Midbrain (tissue), 1 donor: ENCODE measurements around the gene TRAPPC4.
"Not testable (repeated sequence)": the region's sequence is repeated elsewhere in the genome, so short reads cannot be mapped to it uniquely, and the experiment has no call there.

Source experiments
- DNase-seq: peaks from one replicate; lab custom pipeline; 2025; lab: John Stamatoyannopoulos, UW

The TRAPPC4 gene

GRCh38 chr11:119014209-119014924 is 4.2 kb upstream of the TRAPPC4 start:
- DNase-seq, result no peak

GRCh38 chr11:119015054-119015611 is 3.4 kb upstream of the TRAPPC4 start:
- no peak for DNase-seq

- DNase-seq, result no peak
Measured at GRCh38 chr11:119016216-119017009, 2.2 kb upstream of the TRAPPC4 start.

GRCh38 chr11:119017377-119017776 is 1.2 kb upstream of the TRAPPC4 start:
- DNase-seq, result not testable (repeated sequence)

GRCh38 chr11:119019996-119020395 is 1.4 kb downstream of the TRAPPC4 start:
- DNase-seq, result no peak

GRCh38 chr11:119021631-119022030 is 3.1 kb downstream of the TRAPPC4 start:
- no peak for DNase-seq

GRCh38 chr11:119023741-119024140 is 5.2 kb downstream of the TRAPPC4 start:
- no peak for DNase-seq

GRCh38 chr11:119024430-119025098 is 6.0 kb downstream of the TRAPPC4 start:
- no peak for DNase-seq

- DNase-seq, result no peak
Measured at GRCh38 chr11:119025099-119025473, 6.5 kb downstream of the TRAPPC4 start.

- DNase-seq, result no peak
Measured at GRCh38 chr11:119025541-119025940, 7.0 kb downstream of the TRAPPC4 start.

- no peak for DNase-seq
Measured at GRCh38 chr11:119025978-119026766, 7.6 kb downstream of the TRAPPC4 start.

- DNase-seq, result no peak
Measured at GRCh38 chr11:119026970-119027369, 8.4 kb downstream of the TRAPPC4 start.

- DNase-seq, result no peak
Measured at GRCh38 chr11:119027561-119028345, 9.2 kb downstream of the TRAPPC4 start.

- no peak for DNase-seq
Measured at GRCh38 chr11:119028346-119029068, 9.9 kb downstream of the TRAPPC4 start.

GRCh38 chr11:119029069-119029339 is 10.4 kb downstream of the TRAPPC4 start:
- DNase-seq, result no peak

- DNase-seq, result peak; percentile 11
Measured at GRCh38 chr11:119029340-119030028, 10.9 kb downstream of the TRAPPC4 start.

GRCh38 chr11:119030029-119030328 is 11.4 kb downstream of the TRAPPC4 start:
- no peak for DNase-seq

GRCh38 chr11:119030329-119031047 is 11.9 kb downstream of the TRAPPC4 start, which contains the start of gene SLC37A4:
Gene SLC37A4 (minus strand): TSS chr11:119030877.
- DNase-seq, result peak; percentile 98

- DNase-seq, result no peak
Measured at GRCh38 chr11:119031912-119032280, 13.3 kb downstream of the TRAPPC4 start.
